SHP77 (cell line): ENCODE measurements around the gene SLC38A11.

Experiments
- DNase-seq, 2 experiments: peaks; one replicate each; lab custom pipeline; 2025; lab: John Stamatoyannopoulos, UW

Gene SLC38A11

DNA sequence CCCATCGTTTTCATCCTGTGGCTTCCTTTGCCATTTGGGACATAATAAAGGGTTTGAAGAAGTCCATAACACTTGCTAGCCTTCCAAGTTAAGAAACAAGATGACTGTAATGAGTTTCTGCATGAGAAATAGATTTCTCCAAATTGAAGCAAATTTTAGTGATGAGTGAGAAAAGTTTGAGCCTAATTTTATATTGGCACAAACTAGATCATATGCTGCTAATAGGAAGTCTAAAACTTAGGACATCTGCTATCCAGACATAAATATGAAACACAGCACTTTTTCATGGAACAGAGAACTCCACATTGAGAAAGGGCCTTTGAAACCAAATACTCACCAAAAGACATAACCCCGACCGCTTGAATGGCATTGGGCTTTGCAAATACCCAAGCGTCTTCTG, 39.8 kb downstream of the SLC38A11 start:
- DNase-seq = no peak

DNA sequence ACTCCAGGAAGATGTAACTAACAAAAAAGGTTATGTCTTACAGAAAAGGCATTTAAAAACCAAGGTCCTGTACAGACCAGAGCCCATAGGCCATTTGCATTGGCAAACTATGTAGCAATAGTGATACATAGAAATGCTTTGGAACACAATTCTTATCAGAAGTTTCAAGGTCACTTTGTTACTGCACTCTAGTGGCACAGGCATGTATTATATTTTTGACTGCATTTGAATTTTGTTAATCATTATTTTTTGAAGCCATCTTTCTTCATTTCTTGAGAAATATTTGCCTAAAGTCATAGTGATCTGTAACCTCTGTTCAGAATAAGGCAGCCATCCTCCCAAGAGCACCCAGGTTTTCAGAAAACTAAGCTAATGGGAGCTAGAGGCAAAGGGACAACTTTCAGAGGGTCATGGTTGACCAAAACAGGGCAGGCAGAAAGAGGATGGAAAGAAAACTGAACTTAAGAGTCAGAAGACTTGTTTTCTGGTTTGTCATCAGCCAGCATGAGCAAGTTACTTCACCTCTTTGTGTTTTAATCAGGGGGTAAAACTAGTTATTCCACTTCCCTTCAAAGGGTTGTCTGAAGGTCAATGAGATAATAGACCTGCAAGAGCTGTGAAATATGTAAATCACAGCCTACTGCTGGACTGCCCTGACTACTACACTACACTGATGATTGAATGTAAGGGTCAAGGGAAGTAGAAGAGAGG, 41.5 kb downstream of the SLC38A11 start:
- no peak for DNase-seq

DNA sequence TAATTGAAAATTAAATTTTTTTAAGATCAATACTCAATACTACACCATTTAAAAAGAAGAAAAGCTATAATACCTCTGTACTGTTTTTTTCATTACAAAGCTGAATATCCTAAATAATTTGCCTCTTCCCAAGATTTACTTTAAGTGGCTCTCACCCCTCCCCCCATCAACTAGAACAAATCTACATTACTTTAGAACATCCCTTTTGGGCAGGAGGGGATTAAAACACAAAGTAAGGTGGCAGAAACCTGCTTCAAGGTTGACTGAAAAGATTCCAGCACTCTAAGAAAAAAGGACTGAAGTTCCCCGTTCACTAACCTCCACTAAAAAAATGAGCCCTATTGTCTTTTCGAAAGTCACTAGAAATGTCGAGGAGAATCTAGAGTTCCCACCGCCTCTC, 42.3 kb downstream of the SLC38A11 start:
- DNase-seq = no peak

DNA sequence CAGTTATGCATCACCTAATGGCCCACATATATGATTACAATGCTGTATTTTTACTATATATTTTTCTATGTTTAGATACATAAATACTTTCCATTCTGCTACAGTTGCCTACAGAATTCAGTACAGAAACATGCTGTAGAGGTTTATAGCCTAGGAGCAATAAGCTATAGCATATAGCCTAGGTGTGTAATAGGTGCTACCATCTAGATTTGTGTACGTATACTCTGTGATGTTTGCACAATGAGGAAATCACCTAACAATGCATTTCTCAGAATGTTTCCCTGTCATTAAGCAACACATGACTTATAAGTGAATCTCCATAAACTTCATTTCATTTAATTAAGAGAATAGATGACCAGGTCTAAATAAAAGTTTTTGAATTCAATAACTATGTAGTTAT, 43.5 kb downstream of the SLC38A11 start:
- no peak for DNase-seq

DNA sequence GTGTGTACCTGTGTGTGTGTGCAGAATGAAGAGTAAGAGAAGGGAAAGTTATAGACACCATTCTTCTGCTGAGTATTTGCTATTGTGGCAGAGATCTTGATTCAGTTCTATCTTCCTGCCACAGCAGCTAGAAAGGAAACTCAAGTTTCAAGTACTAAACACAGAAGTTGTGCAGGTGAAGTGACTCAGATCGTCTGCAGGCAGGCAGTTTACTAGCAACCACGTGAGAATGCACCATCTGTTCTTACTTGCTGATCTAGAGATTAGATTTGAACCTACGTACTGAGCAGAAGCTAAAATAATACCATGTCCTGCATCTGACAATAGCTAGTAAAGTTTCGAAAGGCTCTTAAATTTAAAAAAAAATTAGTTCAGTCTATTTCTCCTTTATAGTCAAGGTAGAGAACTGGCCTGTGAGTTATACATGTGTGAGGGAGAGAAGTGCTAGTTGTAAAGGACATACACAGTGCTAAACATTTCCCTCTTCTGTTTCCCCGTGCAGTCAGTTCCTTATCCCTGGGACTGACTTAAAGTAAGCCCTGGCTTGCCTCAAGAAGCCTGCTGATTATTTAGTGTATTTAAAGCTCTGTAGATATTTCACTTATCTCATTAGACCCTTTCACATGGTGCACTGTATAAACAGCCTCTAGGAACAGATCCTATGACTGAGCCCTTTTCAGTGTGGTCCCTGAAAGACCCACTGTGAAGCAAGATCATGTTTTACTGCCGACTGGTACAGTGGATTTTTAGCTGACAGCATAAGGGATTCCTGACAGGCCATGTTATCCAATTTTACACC, 45.0 kb downstream of the SLC38A11 start:
- peak in 1 of 2 experiments; percentile 3 for DNase-seq

DNA sequence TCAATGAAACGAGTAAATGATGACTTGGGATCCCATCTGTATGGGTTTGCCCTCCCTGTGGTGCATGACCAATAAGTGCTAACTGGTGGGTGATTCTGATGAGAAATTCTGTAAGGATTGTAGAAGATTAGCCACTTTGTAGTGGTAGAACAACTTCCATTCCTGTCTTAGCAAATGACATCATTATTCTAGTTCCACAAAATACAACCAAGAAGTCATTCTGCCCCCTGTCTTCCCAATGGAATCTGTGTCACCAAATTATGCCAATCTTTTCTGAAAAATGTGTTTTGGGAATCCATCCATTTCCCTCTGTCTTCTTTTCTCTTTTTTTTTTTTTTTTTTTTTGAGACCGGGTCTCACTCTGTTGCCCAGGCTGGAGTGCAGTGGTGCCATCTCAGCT, 48.4 kb downstream of the SLC38A11 start:
- no peak for DNase-seq

DNA sequence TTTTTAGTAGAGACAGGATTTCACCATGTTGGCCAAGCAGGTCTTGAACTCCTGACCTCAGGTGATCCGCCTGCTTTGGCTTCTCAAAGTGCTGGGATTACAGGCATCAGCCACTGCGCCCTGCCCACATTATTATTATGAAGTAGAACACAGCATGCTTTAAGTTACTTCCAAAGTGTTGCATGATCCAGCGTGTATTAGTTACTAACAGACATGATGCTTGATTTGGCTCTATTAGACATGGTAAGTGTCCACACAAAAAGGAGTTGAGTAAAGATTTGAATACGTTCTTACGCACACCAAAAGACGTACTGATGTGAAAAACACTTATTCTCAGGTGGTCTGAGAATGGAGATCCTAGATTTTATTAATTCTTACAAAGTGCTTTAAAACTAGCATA, 50.0 kb downstream of the SLC38A11 start:
- no peak for DNase-seq

DNA sequence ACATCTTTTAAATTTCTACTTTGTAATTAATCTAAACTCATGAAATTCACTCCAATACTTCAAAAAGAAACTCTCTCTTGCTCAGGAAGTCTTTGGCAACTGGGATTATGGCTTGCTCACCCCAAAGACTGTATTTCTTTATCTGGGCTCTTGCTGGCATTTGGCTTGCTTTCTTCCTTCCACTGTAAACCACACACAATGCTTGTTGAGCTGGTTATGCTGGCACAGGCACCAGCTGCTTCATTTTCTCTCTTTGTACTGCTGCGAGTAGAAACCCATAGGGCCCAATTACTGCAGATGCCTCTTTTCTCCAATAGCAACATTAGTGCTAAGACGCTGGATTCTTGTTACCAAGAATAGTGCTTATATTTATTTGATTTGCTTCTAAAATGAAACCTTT, 51.4 kb downstream of the SLC38A11 start:
- peak; percentile 2 to 6 for DNase-seq

DNA sequence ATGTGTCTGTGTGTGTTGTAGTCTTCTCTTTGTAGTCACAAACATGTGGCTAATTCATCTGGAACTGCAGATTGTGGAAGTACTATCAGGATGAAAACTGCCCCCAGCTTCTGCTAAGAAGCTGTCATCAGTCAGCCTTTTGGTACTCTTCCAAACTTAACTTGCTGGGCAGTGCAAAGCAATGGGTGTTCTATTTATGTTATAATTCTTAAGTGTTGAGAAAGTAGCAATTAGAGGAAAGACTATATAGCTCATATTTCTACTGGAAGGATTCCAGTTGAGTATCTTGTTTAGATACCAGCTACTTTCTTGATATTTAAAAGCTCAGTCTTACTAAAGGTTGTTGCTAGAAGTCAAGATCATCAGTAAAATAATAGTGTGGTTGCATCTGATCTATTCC, 52.1 kb downstream of the SLC38A11 start:
- DNase-seq = no peak

DNA sequence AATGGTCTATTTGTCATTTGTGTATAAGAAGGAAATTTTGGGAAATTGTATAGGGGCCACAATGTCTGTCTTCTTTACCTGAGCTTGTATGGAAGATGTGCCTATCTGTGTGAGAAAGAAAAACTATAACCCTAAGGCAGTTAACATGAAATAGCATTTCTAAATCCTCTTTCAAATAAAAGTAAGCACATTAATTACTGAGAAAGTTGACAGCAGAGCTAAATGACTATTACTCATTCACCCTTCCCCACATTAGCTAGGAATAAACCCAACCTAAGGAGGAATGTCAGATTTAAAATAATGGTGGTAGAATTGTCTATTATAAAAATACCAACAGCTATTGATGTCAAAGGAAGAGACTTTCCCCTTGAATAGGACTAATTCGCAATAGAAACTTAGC, 56.2 kb downstream of the SLC38A11 start:
- DNase-seq = no peak

DNA sequence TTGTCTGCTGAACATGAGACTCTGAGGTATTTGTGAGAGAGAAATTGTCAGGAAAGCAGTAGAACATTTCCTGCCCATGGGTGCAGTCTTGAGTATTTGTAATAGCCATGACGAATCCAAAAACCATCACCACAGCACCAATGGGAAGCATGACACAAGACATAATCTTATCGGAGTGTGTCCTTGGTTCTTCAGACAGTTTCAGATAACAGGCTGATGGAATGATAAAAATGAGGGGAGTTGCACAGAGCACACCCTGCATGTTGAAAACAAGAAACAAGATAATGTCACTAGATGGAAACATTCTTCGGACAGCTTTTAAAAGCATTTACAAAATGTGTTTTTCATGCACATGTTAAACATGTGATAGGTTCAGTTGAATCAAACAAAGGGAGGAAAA, 56.9 kb downstream of the SLC38A11 start:
- no peak for DNase-seq

DNA sequence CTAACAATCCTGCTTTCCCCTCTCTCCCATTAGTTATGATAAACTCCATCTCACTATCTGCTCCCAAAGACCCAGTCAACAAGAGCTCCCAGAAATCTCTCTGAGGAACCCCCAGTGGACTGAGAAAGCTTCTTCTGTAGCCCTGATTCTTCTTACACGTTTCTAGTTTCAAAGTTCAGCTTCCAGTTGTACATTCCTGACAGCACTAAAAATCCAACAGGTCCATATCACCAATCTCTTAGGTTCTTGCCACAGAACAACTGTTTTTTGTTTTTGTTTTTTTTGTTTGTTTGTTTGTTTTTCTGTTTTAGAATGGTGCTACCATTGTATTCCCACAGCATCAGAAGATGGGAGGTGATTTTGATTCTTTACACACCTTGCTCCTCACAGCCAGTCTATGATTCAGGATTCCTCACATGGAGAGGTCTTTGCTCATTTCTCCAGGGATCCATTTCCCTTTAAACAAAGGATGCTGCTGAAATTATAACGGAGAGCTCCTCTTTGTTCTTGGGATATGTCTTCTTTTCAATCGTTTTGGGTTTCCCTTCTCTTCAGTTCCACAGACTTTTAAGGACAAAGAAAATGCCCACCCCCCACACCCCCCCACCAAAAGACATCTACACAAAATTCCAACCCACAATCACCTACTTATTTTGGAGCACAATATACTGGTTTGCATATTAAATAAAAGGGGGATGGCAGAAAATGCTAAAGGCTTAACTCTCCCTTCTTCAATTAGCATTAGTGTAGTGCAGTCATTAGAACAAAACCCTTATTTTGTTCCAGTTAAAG, 57.7 kb downstream of the SLC38A11 start:
- no peak for DNase-seq

DNA sequence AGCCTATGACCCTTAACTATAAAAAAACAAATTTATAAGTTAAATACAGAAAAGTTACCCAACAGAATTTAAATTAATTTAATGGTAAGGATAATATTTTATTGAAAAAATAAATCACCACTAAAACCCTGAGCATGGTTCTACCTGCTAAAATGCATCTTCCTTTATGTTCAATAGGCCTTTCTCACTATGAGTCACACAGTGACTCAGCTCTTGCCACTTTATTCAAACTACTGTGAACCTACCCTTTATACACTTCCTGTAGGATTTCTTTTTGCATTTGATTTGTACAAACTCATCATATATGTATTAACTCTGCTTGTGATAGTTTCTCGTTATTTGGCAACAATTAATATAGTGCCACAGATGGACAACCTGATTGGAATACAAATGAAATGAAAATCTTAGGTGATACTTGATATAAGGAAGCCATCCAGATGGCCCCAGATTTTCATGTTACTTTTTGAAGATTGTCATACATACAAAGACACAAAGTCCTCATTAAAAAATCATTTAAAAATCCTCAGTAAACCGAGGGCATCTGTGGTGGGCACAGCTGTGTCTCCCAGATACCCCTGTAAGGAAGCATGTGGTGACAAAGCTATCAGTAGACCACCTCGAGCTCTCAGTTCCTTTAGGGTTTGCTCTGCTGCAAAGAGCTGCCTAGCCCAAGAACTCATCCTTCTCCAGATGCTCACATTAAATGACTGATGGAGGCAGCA, 58.5 kb downstream of the SLC38A11 start:
- DNase-seq = no peak

DNA sequence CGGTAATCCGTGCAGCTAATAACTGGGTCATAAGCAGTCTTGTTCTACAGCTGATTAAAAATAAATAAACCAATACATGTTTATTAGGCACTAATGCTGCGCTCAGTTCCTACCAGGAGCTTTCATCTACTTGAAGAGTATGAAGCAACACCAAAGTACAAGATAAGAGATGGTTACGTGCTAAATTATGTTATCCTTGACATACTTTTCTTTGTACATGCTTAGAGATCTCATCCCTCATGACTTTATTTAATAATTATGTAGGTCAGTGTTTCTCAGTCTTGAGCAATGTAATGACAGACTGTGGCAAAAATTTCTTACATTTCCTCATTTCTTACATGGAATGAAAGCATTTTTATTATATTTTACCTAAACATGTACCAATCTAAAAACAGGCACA, 59.1 kb downstream of the SLC38A11 start:
- DNase-seq = no peak

DNA sequence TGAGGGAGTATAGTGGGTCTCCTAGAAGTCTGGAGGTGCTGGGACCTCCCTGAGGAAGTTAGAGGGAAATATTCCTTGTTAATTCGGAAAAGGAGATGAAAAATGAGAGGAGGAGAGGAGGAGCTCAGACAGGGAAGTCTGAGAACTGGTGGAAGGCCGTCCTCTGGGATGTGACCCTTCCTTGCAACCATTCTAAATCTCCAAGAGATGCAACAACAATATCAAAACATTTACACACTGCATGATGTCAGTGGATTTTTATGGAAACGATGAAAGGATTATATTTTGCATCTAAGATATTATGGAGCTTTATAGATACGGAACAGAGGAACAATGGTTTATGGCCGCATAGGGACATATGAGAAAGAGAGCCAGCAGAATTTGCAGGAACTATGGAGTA, 63.9 kb downstream of the SLC38A11 start:
- DNase-seq = no peak

DNA sequence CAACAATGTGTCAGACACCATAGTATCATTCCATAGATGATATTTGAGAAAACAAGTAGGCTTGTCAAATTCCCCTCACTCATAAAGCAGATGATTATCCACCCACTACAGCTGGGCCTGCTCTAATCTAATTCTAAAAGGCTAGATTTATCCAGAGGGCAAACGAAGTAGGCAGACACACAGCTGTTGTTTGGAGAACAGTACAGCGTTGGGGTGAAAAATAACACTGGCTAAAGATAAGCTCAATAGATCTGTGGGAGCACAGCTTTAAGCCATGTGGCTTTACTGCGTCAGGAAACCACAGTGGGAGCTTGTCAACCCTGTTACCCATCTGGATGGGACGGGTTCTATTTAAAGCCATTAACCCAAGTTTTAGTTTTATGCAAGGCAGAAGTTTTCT, 64.8 kb downstream of the SLC38A11 start:
- no peak for DNase-seq

DNA sequence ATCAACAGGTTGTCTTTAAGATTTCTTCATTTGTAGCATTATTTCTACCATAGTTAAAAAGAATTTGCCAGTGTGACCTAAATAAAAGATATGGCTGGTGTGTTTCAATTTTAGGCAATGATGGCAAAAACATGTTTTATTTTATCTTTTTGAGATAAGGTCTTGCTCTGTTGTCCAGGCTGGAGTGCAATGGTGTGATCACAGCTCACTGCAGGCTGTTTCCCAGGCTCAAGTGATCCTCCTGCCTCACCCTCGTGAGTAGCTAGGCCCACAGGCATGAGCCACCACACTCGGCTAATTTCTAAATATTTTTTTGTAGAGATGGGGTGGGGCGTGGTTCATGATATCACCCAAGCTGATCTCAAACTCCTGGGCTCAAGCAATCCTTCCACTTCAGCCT, 66.7 kb downstream of the SLC38A11 start:
- DNase-seq = no peak

DNA sequence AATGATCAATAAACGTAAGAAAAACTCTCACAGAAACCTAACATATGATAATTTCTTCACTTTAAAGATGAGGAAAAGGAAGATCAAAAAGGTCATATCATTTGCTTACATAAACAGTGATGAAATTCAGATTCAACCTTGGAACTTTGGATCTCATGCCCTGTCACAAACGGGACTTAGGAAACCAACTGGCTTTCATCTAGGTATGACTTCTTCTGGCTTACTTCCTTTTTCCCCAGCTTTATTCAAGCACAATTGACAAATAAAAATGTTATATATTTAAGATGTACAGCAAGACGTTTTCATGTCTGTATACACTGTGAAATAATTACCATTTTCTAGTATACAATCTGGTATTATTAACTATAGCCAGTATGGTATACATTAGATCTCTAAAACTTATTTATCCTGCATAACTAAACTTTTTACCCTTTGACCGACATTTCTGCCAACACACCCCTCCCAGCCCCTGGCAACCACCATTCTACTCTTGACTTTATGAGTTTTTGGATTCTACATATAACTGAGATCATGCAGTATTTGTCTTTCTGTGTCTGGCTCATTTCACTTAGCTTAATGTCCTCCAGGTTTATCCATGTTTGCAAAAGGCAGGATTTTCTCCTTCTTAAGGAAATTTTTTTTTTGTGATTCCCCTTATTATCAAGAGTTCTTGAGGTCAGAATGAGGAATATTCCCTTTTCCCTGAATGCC, 67.7 kb downstream of the SLC38A11 start:
- DNase-seq = no peak

DNA sequence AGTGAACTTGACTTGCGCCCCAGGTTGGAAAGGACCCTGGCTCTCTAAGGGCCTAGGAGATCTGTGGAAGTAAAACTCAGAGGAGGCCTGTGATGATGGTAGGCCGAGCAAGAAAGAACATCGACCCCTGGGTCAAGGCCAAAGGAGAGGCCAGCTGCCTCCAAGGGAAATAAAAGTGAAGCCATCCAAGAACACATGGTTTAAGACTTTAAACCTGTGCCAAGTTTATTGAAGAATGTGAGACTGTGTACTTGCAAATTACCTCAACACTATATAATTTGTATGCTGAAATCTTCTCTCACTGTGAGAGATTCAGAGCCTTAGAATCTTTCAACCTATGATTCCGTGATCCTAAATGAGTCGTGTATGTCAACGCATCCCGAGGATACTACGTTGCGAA, 73.0 kb downstream of the SLC38A11 start:
- no peak for DNase-seq

DNA sequence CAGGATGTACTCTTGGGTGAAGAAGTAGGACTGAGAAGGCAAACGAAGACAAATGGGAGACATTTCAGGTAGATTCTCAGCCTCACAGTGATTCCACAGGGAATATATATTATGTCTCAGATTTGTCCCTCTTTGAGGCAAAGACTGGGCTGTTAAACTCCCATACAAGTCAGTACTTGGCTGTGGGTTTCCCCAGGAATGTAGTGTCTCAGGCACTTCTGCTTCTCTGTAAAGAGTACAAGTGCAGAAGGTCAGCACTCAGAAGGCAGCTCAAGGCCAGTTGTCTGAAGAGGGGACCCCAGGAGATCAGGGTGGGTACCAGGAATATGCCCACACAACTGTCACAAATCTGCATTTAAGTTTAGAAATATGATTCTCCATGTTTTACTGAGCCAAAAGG, 73.8 kb downstream of the SLC38A11 start:
- no peak for DNase-seq

DNA sequence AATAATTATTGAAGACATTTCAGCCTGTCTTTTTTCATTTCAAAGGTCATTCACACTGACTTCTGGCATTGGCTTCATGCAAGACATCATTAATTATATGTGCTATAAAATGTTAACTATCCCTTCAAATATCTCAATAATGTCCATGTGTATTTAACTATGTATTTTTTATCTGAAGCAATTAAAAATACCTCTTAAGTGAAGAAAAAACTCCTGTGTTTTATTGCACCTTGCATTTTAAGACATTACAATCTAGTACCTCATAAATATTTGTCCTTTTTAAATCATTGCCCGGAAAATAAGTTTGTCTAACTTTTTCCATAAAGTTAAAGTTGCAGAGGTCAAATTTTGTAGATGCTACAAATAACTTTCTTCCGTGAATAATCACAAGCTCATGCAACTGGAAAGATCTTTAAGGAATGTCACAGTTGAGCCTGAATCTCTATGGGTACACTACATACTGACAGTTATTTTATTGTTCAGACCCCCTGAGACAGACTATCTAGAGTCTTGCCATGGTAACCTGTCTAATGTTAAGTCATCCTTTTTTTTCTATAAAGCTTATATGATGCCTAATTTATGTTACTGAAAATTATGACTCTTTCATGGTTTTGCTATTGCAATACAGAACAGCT, 75.3 kb downstream of the SLC38A11 start:
- no peak for DNase-seq
